Smooth muscle cell (in vitro differentiated cells): ENCODE results near the gene SNRNP40. TPM values are rescaled to one million over a fixed set of nuclear protein-coding genes. Genes with fewer than 3 reads are reported as not detected.
"Not testable (repeated sequence)": the region's sequence is repeated elsewhere in the genome, so short reads cannot be mapped to it uniquely, and the experiment has no call there.

Experiments
- DNase-seq: peaks from one replicate; lab custom pipeline; 2025; ENCODE audit not compliant: unreplicated experiment; lab: John Stamatoyannopoulos, UW
- H2AFZ ChIP-seq: fragments of 200-600 bp; sonication (generic); 2 replicates; pipeline ENCODE4 v1.6.0; 2016; ENCODE audit warnings: antibody characterized with exemption, low read depth, mild to moderate bottlenecking
- H3F3A ChIP-seq: fragments of 200-600 bp; sonication (generic); 2 replicates; pipeline ENCODE4 v1.6.0; 2017; ENCODE audit warnings: antibody characterized with exemption, low read depth
- H3K27ac ChIP-seq: fragments of 200-600 bp; sonication (generic); 2 replicates; pipeline ENCODE4 v1.5.1; 2016; ENCODE audit warnings: low read depth, mild to moderate bottlenecking
- H3K27me3 ChIP-seq: fragments of 200-600 bp; sonication (generic); 2 replicates; pipeline ENCODE4 v1.6.1; 2016; ENCODE audit warnings: low read depth, mild to moderate bottlenecking
- H3K36me3 ChIP-seq: fragments of 200-600 bp; sonication (generic); 2 replicates; pipeline ENCODE4 v1.5.1; 2016; ENCODE audit warnings: low read depth
- H3K4me1 ChIP-seq: fragments of 200-600 bp; sonication (generic); 2 replicates; pipeline ENCODE4 v1.5.1; 2016; ENCODE audit warnings: low read depth
- H3K4me2 ChIP-seq: fragments of 200-600 bp; sonication (generic); 2 replicates; pipeline ENCODE4 v1.6.0; 2016; ENCODE audit warnings: mild to moderate bottlenecking
- H3K4me3 ChIP-seq: fragments of 200-600 bp; sonication (generic); 2 replicates; pipeline ENCODE4 v1.5.1; 2016; ENCODE audit warnings: mild to moderate bottlenecking
- H3K79me2 ChIP-seq: fragments of 200-600 bp; sonication (generic); 2 replicates; pipeline ENCODE4 v1.6.0; 2016; ENCODE audit warnings: low read depth, mild to moderate bottlenecking
- H3K9ac ChIP-seq: fragments of 200-600 bp; sonication (generic); 2 replicates; pipeline ENCODE4 v1.6.0; 2016; ENCODE audit warnings: low read depth
- H3K9me3 ChIP-seq: fragments of 200-600 bp; sonication (generic); replicated peaks from 2 replicates; pipeline ENCODE4 v1.5.1; 2016; ENCODE audit warnings: low read depth
- H4K20me1 ChIP-seq: fragments of 200-600 bp; sonication (generic); 2 replicates; pipeline ENCODE4 v1.6.0; 2016; ENCODE audit warnings: low read depth
- CTCF ChIP-seq: fragments of 200-600 bp; sonication (generic); IDR thresholded peaks from 2 replicates; pipeline ENCODE4 v1.5.1; 2017; ENCODE audit warnings: borderline replicate concordance, mild to moderate bottlenecking, antibody characterized with exemption; ENCODE audit not compliant: insufficient read depth, poor library complexity, severe bottlenecking
- WGBS: methylation state at CpG from one replicate; pipeline ENCODE4 v1.1.7; 2016; ENCODE audit warnings: low lambda C conversion rate; 5-methylcytosine and 5-hydroxymethylcytosine counted together
- polyA plus RNA-seq: library from polyadenylated mRNA; unstranded; fragments of >200 nt; fragmentation: Nextera tagmentation; extraction: Ambion mirVana; gene quantifications from 2 replicates; pipeline ENCODE4 v1.2.1, GENCODE V29; 2016
- total RNA-seq: library from RNA; depleted of rRNA; stranded (reverse); fragments of >200 nt; gene quantifications from 2 replicates; pipeline ENCODE4 v1.2.3, GENCODE V29; 2014

The SNRNP40 gene
- total and polyA plus RNA-seq, 2 experiments from 2014 or later: 67.6 to 97.2 TPM

GRCh38 chr1:31263408-31263807 is 33.2 kb downstream of the SNRNP40 start:
- H3K9ac ChIP-seq: no peak overlapping the region
- no peaks in the 10 kb centered on the region for H4K20me1 ChIP-seq
- peaks cover 9% of the 10 kb centered on the region for H3K36me3 ChIP-seq
- H3K9me3 ChIP-seq: no peaks in the 10 kb centered on the region
- H3K27me3 ChIP-seq: no peaks in the 10 kb centered on the region
- H3K4me2 ChIP-seq: no peak overlapping the region
- no peaks in the 10 kb centered on the region for H3F3A ChIP-seq
- no peak overlapping the region for H3K4me3 ChIP-seq
- no peaks in the 10 kb centered on the region for H3K4me1 ChIP-seq
- TF ChIP-seq CTCF: no peak
- no peak overlapping the region for H2AFZ ChIP-seq
- no peak for DNase-seq
- WGBS: 92% methylated on average over 3 of the region's 3 CpGs
- no peaks in the 10 kb centered on the region for H3K79me2 ChIP-seq
- H3K27ac ChIP-seq: no peak overlapping the region

- H3K27ac ChIP-seq, H2AFZ ChIP-seq, H3K4me1 ChIP-seq, H3K4me2 ChIP-seq, H3K9ac ChIP-seq, DNase-seq, H3K9me3 ChIP-seq, H4K20me1 ChIP-seq, H3K79me2 ChIP-seq, H3K4me3 ChIP-seq, H3K36me3 ChIP-seq, H3F3A ChIP-seq, H3K27me3 ChIP-seq: not testable (repeated sequence)
- 89% methylated on average over 5 of the region's 5 CpGs for WGBS
Observed at GRCh38 chr1:31262393-31262792, 34.2 kb downstream of the SNRNP40 start.

- no peak for DNase-seq
- no peaks in the 10 kb centered on the region for H4K20me1 ChIP-seq
- no peak for TF ChIP-seq CTCF
- H3K4me2 ChIP-seq: no peak overlapping the region
- no peaks in the 10 kb centered on the region for H3K27me3 ChIP-seq
- H3F3A ChIP-seq: no peaks in the 10 kb centered on the region
- H3K4me3 ChIP-seq: no peak overlapping the region
- no peaks in the 10 kb centered on the region for H3K9me3 ChIP-seq
- no peak overlapping the region for H3K27ac ChIP-seq
- H2AFZ ChIP-seq: no peak overlapping the region
- no peak overlapping the region for H3K9ac ChIP-seq
- WGBS: 100% methylated on average over 3 of the region's 3 CpGs
- H3K79me2 ChIP-seq: no peaks in the 10 kb centered on the region
- H3K36me3 ChIP-seq: peaks cover 9% of the 10 kb centered on the region
- H3K4me1 ChIP-seq: no peaks in the 10 kb centered on the region
Observed at GRCh38 chr1:31261916-31262315, 34.7 kb downstream of the SNRNP40 start.

GRCh38 chr1:31259746-31260145 is 36.8 kb downstream of the SNRNP40 start:
- Histone ChIP-seq H3F3A (no peaks in the 10 kb centered on the region), H3K36me3 (peaks cover 9% of the 10 kb centered on the region), H3K79me2 (no peaks in the 10 kb centered on the region), H3K9ac (no peak overlapping the region), H3K4me2 (no peak overlapping the region), H3K9me3 (no peaks in the 10 kb centered on the region), H2AFZ (no peak overlapping the region), H3K27me3 (no peaks in the 10 kb centered on the region), H3K27ac (no peak overlapping the region), H3K4me1 (no peaks in the 10 kb centered on the region), H4K20me1 (no peaks in the 10 kb centered on the region), H3K4me3 (no peak overlapping the region)
- DNase-seq: no peak
- WGBS: 79% methylated on average over 3 of the region's 3 CpGs
- TF ChIP-seq CTCF: no peak
